Keratinocyte (primary cell): ENCODE measurements around the gene ZSCAN9. TPM values are rescaled to one million over a fixed set of nuclear protein-coding genes. Genes with fewer than 3 reads are reported as not detected.

Experiments used
- DNase-seq: peaks from one replicate; pipeline ENCODE4 v3.0.0-alpha.2; 2011; ENCODE audit warnings: low read depth, missing footprints, low spot score
- FAIRE-seq: peaks from 2 replicates; lab custom pipeline; 2011; peaks lifted over from hg19 to GRCh38; lab: Jason Lieb, UNC
- H2AFZ ChIP-seq: 2 replicates; pipeline ENCODE4 v1.6.0; 2012; ENCODE audit warnings: low read length, control low read depth, inconsistent platforms; ENCODE audit not compliant: control insufficient read depth
- H3K27ac ChIP-seq: 2 replicates; pipeline ENCODE4 v1.5.1; 2011; ENCODE audit warnings: low read length; ENCODE audit not compliant: control insufficient read depth, insufficient read depth
- H3K27me3 ChIP-seq: 3 replicates; pipeline ENCODE4 v1.6.0; 2011; ENCODE audit warnings: low read length; ENCODE audit not compliant: control insufficient read depth, insufficient read depth; ENCODE audit errors: extremely low read depth
- H3K36me3 ChIP-seq, 2 experiments: 2 replicates in 1 of 2; 3 replicates in 1 of 2; pipeline ENCODE4 v1.5.1; 2011; ENCODE audit warnings: low read length in 2 of 2, mild to moderate bottlenecking in 1 of 2; ENCODE audit not compliant: control insufficient read depth in 2 of 2, insufficient read depth in 2 of 2; ENCODE audit errors: extremely low read depth in 1 of 2
- H3K4me1 ChIP-seq: 3 replicates; pipeline ENCODE4 v1.5.1; 2011; ENCODE audit warnings: low read length; ENCODE audit not compliant: control insufficient read depth, insufficient read depth; ENCODE audit errors: extremely low read depth
- H3K4me2 ChIP-seq: 3 replicates; pipeline ENCODE4 v1.6.0; 2011; ENCODE audit warnings: low read depth, low read length; ENCODE audit not compliant: control insufficient read depth, insufficient read depth; ENCODE audit errors: extremely low read depth
- H3K4me3 ChIP-seq, 3 experiments: fragments of 200-600 bp in 1 of 3; sonication (generic) in 1 of 3; 2 replicates in 2 of 3; 3 replicates in 1 of 3; pipeline ENCODE4 v1.5.1; 2011 to 2016; ENCODE audit warnings: low read length in 3 of 3, mild to moderate bottlenecking in 3 of 3, control low read depth in 2 of 3, inconsistent platforms in 1 of 3, low read depth in 1 of 3, mixed read lengths in 1 of 3, mixed run types in 1 of 3, moderate library complexity in 1 of 3; ENCODE audit not compliant: control insufficient read depth in 2 of 3, insufficient read depth in 2 of 3; ENCODE audit errors: extremely low read depth in 1 of 3
- H3K79me2 ChIP-seq: 2 replicates; pipeline ENCODE4 v1.6.0; 2012; ENCODE audit warnings: low read length; ENCODE audit not compliant: control insufficient read depth, insufficient read depth
- H3K9ac ChIP-seq: 3 replicates; pipeline ENCODE4 v1.6.0; 2011; ENCODE audit warnings: low read length; ENCODE audit not compliant: control insufficient read depth, insufficient read depth; ENCODE audit errors: extremely low read depth
- H3K9me1 ChIP-seq: 3 replicates; pipeline ENCODE4 v1.6.0; 2011; ENCODE audit warnings: low read length; ENCODE audit not compliant: control insufficient read depth, insufficient read depth; ENCODE audit errors: extremely low read depth
- H3K9me3 ChIP-seq: 2 replicates; pipeline ENCODE4 v1.5.1; 2012; ENCODE audit warnings: low read depth, low read length; ENCODE audit not compliant: control insufficient read depth
- H4K20me1 ChIP-seq: 3 replicates; pipeline ENCODE4 v1.6.0; 2011; ENCODE audit warnings: low read length; ENCODE audit not compliant: control insufficient read depth, insufficient read depth; ENCODE audit errors: extremely low read depth
- EZH2 ChIP-seq: IDR thresholded peaks from one replicate; pipeline ENCODE4 v1.6.1; 2012; ENCODE audit warnings: inconsistent platforms, mild to moderate bottlenecking, low read length, moderate library complexity
- dilution Hi-C: fragments of 300-500 bp; cut with MboI; formaldehyde crosslinking; loops from one replicate; pipeline ENCODE4 v1.7.0; 2020; ENCODE audit warnings: low sequenced_read_pairs; ENCODE audit not compliant: extremely low pct_ligation_motif_present
- polyA plus RNA-seq, 5 experiments: library from polyadenylated mRNA; depleted of rRNA in 3 of 5; stranded (reverse) in 3 of 5; stranded (forward) in 1 of 5; unstranded in 1 of 5; fragments of >200 nt; gene quantifications; 1 replicate in 1 of 5; 2 replicates in 3 of 5; 3 replicates in 1 of 5; pipeline versions ENCODE4 v1.2.1 to v1.2.3, GENCODE V29; 2011 to 2012; ENCODE audit warnings: missing spikeins in 2 of 5, low read depth in 1 of 5, low replicate concordance in 1 of 5
- TF ChIP-seq, protein P1 (sequence below), 3 experiments: IDR thresholded peaks in 1 of 3; conservative IDR thresholded peaks in 1 of 3; optimal IDR thresholded peaks in 1 of 3; 2 replicates in 2 of 3; 3 replicates in 1 of 3; pipeline versions ENCODE3 to v1.5.1; 2011; ENCODE audit warnings: low read length in 3 of 3, mild to moderate bottlenecking in 3 of 3, moderate library complexity in 2 of 3, control low read depth in 1 of 3, inconsistent platforms in 1 of 3; ENCODE audit not compliant: insufficient read depth in 2 of 3; ENCODE audit errors: extremely low read depth in 1 of 3

The ZSCAN9 gene
- polyA plus RNA-seq, 1 donor (not counting 4 experiments of a cell fraction or from before 2014, with no cell fraction given), result 12.0 TPM

DNA sequence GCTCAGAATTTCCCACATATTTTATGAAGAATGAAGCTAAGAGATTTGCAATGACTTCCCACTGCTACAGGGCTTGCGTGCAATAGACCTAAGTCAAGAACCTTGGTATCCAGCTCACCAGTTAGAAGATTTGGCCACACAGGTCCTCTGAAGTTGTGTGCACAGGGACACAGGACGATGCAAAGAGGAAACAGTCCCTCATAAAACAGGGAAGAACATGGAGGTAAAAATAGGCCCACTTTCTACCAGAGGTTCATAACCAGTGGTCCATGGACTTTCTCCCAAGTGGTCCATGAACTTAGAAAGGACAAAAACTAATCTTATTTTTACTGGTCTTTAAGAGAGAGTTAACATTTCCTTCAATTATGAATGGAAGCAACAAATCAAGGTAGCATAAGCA, 25.7 kb downstream of the ZSCAN9 start:
- peaks cover 14% of the 10 kb centered on the region for H3K79me2 ChIP-seq
- H3K4me2 ChIP-seq, result peak overlapping the region; percentile 80
- H2AFZ ChIP-seq, result no peak overlapping the region
- H3K36me3 ChIP-seq, result peaks cover 0 to 7% of the 10 kb centered on the region in 2 experiments
- H3K9me3 ChIP-seq, result no peaks in the 10 kb centered on the region
- H3K27me3 ChIP-seq, result no peaks in the 10 kb centered on the region
- peak overlapping the region; percentile 84 to 92 (median 89) for H3K4me3 ChIP-seq
- TF ChIP-seq, protein P1, sequence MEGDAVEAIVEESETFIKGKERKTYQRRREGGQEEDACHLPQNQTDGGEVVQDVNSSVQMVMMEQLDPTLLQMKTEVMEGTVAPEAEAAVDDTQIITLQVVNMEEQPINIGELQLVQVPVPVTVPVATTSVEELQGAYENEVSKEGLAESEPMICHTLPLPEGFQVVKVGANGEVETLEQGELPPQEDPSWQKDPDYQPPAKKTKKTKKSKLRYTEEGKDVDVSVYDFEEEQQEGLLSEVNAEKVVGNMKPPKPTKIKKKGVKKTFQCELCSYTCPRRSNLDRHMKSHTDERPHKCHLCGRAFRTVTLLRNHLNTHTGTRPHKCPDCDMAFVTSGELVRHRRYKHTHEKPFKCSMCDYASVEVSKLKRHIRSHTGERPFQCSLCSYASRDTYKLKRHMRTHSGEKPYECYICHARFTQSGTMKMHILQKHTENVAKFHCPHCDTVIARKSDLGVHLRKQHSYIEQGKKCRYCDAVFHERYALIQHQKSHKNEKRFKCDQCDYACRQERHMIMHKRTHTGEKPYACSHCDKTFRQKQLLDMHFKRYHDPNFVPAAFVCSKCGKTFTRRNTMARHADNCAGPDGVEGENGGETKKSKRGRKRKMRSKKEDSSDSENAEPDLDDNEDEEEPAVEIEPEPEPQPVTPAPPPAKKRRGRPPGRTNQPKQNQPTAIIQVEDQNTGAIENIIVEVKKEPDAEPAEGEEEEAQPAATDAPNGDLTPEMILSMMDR (optimal IDR thresholded peaks at IDR 0.05 in 1 of 3, IDR thresholded peaks at IDR 0.05 in 1 of 3, conservative IDR thresholded peaks at IDR 0.05 in 1 of 3; ENCODE audit: extremely low read depth in 1 of 3, insufficient read depth in 2 of 3, low read length in 3 of 3), result no peak
- no peaks in the 10 kb centered on the region for H3K9me1 ChIP-seq
- H3K4me1 ChIP-seq, result peaks cover 14% of the 10 kb centered on the region
- H3K9ac ChIP-seq, result no peak overlapping the region
- FAIRE-seq, result no peak
- dilution Hi-C loops, result no loop called here
- no peak overlapping the region for H3K27ac ChIP-seq
- H4K20me1 ChIP-seq, result no peaks in the 10 kb centered on the region
- DNase-seq, result no peak

DNA sequence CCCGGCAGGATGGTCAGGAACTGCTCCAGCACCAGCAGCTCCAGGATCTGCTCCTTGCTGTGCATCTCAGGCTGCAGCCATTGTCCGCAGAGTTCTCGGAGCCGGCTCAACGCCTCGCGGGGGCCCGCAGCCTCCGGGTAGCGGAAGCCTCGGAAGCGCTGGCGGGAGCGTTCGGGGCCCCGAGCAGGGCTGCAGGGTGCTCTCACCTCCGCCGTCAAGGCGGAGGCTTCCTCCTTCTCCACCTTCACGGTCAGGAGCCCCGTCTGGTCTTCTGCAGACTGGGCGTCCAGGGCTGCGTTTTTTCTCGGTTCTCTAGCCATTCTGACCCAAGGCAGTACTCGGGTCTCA, 26.6 kb downstream of the ZSCAN9 start:
- H3K9me3 ChIP-seq, result no peaks in the 10 kb centered on the region
- no peaks in the 10 kb centered on the region for H3K27me3 ChIP-seq
- peak overlapping the region; percentile 21 for H3K27ac ChIP-seq
- peak overlapping the region; percentile 84 to 92 (median 89) for H3K4me3 ChIP-seq
- H4K20me1 ChIP-seq, result no peaks in the 10 kb centered on the region
- H3K9ac ChIP-seq, result peak overlapping the region; percentile 75
- dilution Hi-C loops, result no loop called here
- FAIRE-seq (no peak), DNase-seq (no peak)
- no peak for TF ChIP-seq EZH2
- TF ChIP-seq, protein P1 (optimal IDR thresholded peaks at IDR 0.05 in 1 of 3, IDR thresholded peaks at IDR 0.05 in 1 of 3, conservative IDR thresholded peaks at IDR 0.05 in 1 of 3; ENCODE audit: extremely low read depth in 1 of 3, insufficient read depth in 2 of 3, low read length in 3 of 3), result no peak
- H2AFZ ChIP-seq, result peak overlapping the region; percentile 93
- peak overlapping the region; percentile 80 for H3K4me2 ChIP-seq
- peaks cover 0 to 5% of the 10 kb centered on the region in 2 experiments for H3K36me3 ChIP-seq
- peaks cover 14% of the 10 kb centered on the region for H3K79me2 ChIP-seq
- H3K4me1 ChIP-seq, result peaks cover 14% of the 10 kb centered on the region
- H3K9me1 ChIP-seq, result no peaks in the 10 kb centered on the region
